ENCODE data around the gene SPTLC3.

SPTLC3 gene

GRCh38 chr20:13006825-13007224 lies 1.9 kb upstream of the SPTLC3 start:
- H3K4me3 ChIP-seq, result no peak overlapping the region
- H3K4me2 ChIP-seq, result peak overlapping the region in 2 of 11 experiments; percentile 89 to 91; a peak in 3 of 22 replicates
- H3K27me3 ChIP-seq, result no peaks in the 10 kb centered on the region
- TF ChIP-seq Cebpa-rat (IDR thresholded peaks at IDR 0.05), result no peak
- no peaks in the 10 kb centered on the region for H3K36me3 ChIP-seq
- H3K9me3 ChIP-seq (replicated peaks in 1 of 11), result no peaks in the 10 kb centered on the region
- H3K9ac ChIP-seq, result no peak overlapping the region
- peaks cover 0 to 5% (median 0%) of the 10 kb centered on the region in 11 experiments; a peak in 1 of 22 replicates for H4K20me1 ChIP-seq
- peaks cover 36 to 51% (median 41%) of the 10 kb centered on the region in 10 experiments for H3K4me1 ChIP-seq
- H3K27ac ChIP-seq, result no peak overlapping the region

DNA sequence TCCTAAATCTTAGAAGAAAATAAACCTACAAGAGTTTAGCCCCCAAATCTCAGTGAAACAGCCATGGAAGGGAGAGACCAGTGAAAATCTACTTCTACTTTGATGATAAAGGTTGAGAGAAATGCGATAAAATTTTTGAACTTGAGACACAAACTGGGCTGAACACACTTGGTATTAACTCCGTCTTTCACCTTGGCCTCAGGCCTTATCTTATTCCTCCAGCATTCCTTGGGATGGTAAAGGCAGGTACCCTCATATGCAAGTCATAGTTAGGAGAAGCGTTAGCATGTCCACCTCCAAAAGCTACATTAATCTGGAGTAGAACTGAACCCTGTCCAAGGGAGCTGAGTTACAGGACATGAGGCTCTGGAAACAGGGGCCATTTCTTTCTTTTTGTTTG lies 1.2 kb upstream of the SPTLC3 start:
- Histone ChIP-seq H3K9me3 (replicated peaks in 1 of 11) (no peaks in the 10 kb centered on the region), H3K4me2 (peak overlapping the region; percentile 6 to 91 (median 85); a peak in 19 of 22 replicates), H3K4me1 (peaks cover 39 to 51% (median 42%) of the 10 kb centered on the region in 10 experiments), H4K20me1 (peaks cover 0 to 5% (median 0%) of the 10 kb centered on the region in 11 experiments; a peak in 1 of 22 replicates), H3K27ac (peak overlapping the region in 1 of 11 experiments; percentile 31; a peak in 1 of 22 replicates), H3K27me3 (no peaks in the 10 kb centered on the region), H3K36me3 (no peaks in the 10 kb centered on the region), H3K9ac (no peak overlapping the region), H3K4me3 (no peak overlapping the region)
- no peak for TF ChIP-seq Cebpa-rat (IDR thresholded peaks at IDR 0.05)

DNA sequence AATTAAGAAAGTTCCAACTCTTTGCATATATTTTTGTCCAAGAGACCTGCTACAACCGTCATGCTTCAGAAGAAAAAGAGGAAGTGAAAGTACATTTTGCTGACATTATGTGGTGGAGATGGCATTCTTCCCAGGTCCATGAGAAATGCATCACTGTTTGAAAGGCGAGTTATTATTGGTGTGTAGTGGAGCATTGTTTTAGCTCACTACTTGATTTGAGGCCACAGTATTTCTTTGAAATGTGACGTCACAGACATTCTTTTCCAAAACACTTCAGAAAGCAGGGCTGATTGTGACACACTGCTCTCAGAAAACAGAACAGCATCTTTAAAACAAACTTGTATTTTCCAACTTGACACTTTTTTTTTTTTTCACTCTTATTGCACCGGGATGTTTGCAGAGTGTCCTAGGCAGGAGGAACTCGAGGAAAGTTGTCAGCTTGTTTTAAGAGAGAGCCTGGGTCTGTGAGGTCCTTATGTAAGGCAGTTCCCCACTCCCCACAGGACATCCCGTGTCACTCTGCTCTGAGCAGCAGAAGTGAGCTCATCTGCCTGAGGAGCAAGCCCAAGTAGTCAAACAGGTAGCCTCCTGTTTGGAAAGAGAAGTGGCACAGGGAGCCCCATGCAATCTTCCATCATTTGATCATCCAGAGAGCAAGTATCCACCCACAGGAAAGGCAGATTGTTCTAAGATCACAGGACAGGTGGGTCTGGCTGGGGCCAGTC lies 1.1 kb downstream of the SPTLC3 start:
- Histone ChIP-seq H3K27ac (peak overlapping the region; percentile 60 to 79 (median 70); a peak in 21 of 22 replicates), H3K4me2 (peak overlapping the region; percentile 73 to 91 (median 85)), H3K9me3 (replicated peaks in 1 of 11) (0 out of 22 replicates have a peak, but pooled peaks cover 0 to 5% (median 0%) of the 10 kb centered on the region in 11 experiments), H4K20me1 (peaks cover 0 to 5% (median 0%) of the 10 kb centered on the region in 11 experiments; a peak in 1 of 22 replicates), H3K4me1 (peaks cover 40 to 52% (median 44%) of the 10 kb centered on the region in 10 experiments), H3K27me3 (no peaks in the 10 kb centered on the region), H3K9ac (peak overlapping the region; percentile 33 to 70 (median 60); a peak in 20 of 22 replicates), H3K36me3 (no peaks in the 10 kb centered on the region), H3K4me3 (peak overlapping the region; percentile 32 to 57 (median 45); a peak in 14 of 20 replicates)
- peak in 8 of 11 experiments; percentile 9 to 76 (median 60); a peak in 9 of 22 replicates for TF ChIP-seq Cebpa-rat (IDR thresholded peaks at IDR 0.05)

DNA sequence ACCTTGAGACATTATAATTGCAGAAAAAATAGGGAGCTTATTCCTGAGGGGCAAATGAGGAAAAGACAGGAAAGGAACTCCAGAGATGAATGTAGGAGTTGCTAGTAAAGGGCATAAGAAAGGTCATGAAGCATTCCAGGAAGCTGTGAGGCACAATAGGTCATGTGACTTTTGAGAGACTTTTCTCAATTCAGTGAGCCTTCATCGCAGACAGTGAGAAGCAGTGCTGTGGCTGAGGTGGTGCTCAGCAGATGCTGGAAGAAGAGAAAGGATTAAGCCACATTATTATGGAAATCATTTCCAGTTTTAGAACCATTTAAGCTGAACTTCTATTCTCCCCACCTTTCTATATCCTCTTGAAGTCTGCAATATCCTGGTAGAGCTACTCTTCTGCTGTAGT lies 4.1 kb downstream of the SPTLC3 start:
- H4K20me1 ChIP-seq, result peaks cover 0 to 5% (median 0%) of the 10 kb centered on the region in 11 experiments; a peak in 1 of 22 replicates
- no peak overlapping the region for H3K4me3 ChIP-seq
- H3K4me2 ChIP-seq, result peak overlapping the region in 2 of 11 experiments; percentile 49 to 63; a peak in 4 of 22 replicates
- peaks cover 33 to 44% (median 35%) of the 10 kb centered on the region in 10 experiments for H3K4me1 ChIP-seq
- no peaks in the 10 kb centered on the region for H3K27me3 ChIP-seq
- H3K36me3 ChIP-seq, result 0 out of 22 replicates have a peak, but pooled peaks cover 0 to 5% (median 0%) of the 10 kb centered on the region in 11 experiments
- H3K9ac ChIP-seq, result no peak overlapping the region
- H3K9me3 ChIP-seq (replicated peaks in 1 of 11), result peaks cover 0 to 11% (median 0%) of the 10 kb centered on the region in 11 experiments; a peak in 5 of 22 replicates
- no peak overlapping the region for H3K27ac ChIP-seq
- TF ChIP-seq Cebpa-rat (IDR thresholded peaks at IDR 0.05), result no peak

DNA sequence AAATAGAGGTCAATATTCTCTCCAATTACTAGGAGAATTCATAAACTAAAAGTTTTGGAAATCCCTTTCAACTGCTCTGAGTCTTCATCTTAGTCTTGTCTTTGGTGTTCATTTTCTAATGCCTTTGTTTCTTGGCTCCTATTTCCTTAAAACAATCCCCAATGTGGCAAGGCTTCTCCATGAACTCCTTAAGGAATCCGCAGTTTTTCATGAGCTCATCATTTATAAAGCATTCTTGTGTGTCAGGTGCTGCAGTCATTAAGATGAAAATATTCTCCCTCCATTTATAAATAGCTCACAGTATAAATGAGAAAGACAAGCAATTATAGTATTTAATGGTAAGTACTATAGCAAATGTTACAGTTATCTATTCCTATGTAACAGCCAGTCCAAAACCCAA lies 4.6 kb downstream of the SPTLC3 start:
- peaks cover 0 to 5% (median 0%) of the 10 kb centered on the region in 11 experiments; a peak in 1 of 22 replicates for H4K20me1 ChIP-seq
- TF ChIP-seq Cebpa-rat (IDR thresholded peaks at IDR 0.05), result no peak
- peaks cover 27 to 39% (median 30%) of the 10 kb centered on the region in 10 experiments for H3K4me1 ChIP-seq
- no peak overlapping the region for H3K27ac ChIP-seq
- H3K9ac ChIP-seq, result no peak overlapping the region
- H3K9me3 ChIP-seq (replicated peaks in 1 of 11), result peaks cover 0 to 13% (median 0%) of the 10 kb centered on the region in 11 experiments; a peak in 5 of 22 replicates
- H3K4me3 ChIP-seq, result no peak overlapping the region
- H3K36me3 ChIP-seq, result 0 out of 22 replicates have a peak, but pooled peaks cover 0 to 6% (median 0%) of the 10 kb centered on the region in 11 experiments
- no peaks in the 10 kb centered on the region for H3K27me3 ChIP-seq
- peak overlapping the region in 2 of 11 experiments; percentile 49 to 63; a peak in 4 of 22 replicates for H3K4me2 ChIP-seq

DNA sequence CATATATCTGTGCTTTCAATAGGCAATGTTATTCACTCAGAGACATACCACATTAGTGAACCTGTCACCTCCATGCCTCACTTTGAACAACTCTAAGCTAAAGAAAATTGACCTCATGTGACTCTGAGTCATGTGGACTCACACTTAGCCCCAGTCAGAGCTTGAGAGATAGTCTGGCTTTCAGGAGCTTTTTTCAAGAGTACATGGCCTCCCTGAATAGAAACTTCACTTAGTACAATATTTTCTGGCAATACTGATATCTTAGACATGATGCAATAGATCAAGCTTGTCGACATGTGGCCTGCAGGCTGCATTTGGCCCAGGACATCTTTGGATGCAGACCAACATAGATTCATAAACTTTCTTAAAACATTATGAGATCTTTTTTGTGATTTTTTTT lies 8.5 kb downstream of the SPTLC3 start:
- no peak overlapping the region for H3K9ac ChIP-seq
- no peaks in the 10 kb centered on the region for H3K27me3 ChIP-seq
- H3K4me2 ChIP-seq, result no peak overlapping the region
- no peak overlapping the region for H3K27ac ChIP-seq
- no peak overlapping the region for H3K4me3 ChIP-seq
- H4K20me1 ChIP-seq, result no peaks in the 10 kb centered on the region
- peaks cover 17 to 42% (median 26%) of the 10 kb centered on the region in 11 experiments for H3K9me3 ChIP-seq (replicated peaks in 1 of 11)
- TF ChIP-seq Cebpa-rat (IDR thresholded peaks at IDR 0.05), result no peak
- peaks cover 0 to 8% (median 0%) of the 10 kb centered on the region in 11 experiments; a peak in 3 of 22 replicates for H3K36me3 ChIP-seq
- H3K4me1 ChIP-seq, result peaks cover 0 to 10% (median 1%) of the 10 kb centered on the region in 10 experiments; a peak in 9 of 20 replicates

- H3K27ac ChIP-seq, result no peak overlapping the region
- H3K4me1 ChIP-seq, result peaks cover 2 to 10% (median 8%) of the 10 kb centered on the region in 10 experiments; a peak in 18 of 20 replicates
- no peak overlapping the region for H3K4me2 ChIP-seq
- no peaks in the 10 kb centered on the region for H4K20me1 ChIP-seq
- no peak overlapping the region for H3K9ac ChIP-seq
- TF ChIP-seq Cebpa-rat (IDR thresholded peaks at IDR 0.05), result no peak
- H3K9me3 ChIP-seq (replicated peaks in 1 of 11), result peaks cover 24 to 49% (median 32%) of the 10 kb centered on the region in 11 experiments
- H3K36me3 ChIP-seq, result peaks cover 0 to 8% (median 0%) of the 10 kb centered on the region in 11 experiments; a peak in 3 of 22 replicates
- no peaks in the 10 kb centered on the region for H3K27me3 ChIP-seq
- no peak overlapping the region for H3K4me3 ChIP-seq
Observed at GRCh38 chr20:13017883-13018535, 9.2 kb downstream of the SPTLC3 start.

GRCh38 chr20:13021205-13021970 lies 12.6 kb downstream of the SPTLC3 start:
- no peak overlapping the region for H3K4me2 ChIP-seq
- H3K36me3 ChIP-seq, result peaks cover 0 to 8% (median 0%) of the 10 kb centered on the region in 11 experiments; a peak in 5 of 22 replicates
- no peak overlapping the region for H3K27ac ChIP-seq
- H3K9ac ChIP-seq, result no peak overlapping the region
- peaks cover 0 to 14% (median 10%) of the 10 kb centered on the region in 10 experiments; a peak in 15 of 20 replicates for H3K4me1 ChIP-seq
- H3K9me3 ChIP-seq (replicated peaks in 1 of 11), result peaks cover 24 to 57% (median 35%) of the 10 kb centered on the region in 11 experiments
- no peaks in the 10 kb centered on the region for H3K27me3 ChIP-seq
- no peak for TF ChIP-seq Cebpa-rat (IDR thresholded peaks at IDR 0.05)
- no peaks in the 10 kb centered on the region for H4K20me1 ChIP-seq
- no peak overlapping the region for H3K4me3 ChIP-seq

Data from BLaER1 treated with 17β-estradiol and CSF1 and Interleukin-3, amounts not matched to agents 10 nM and 100 nM (cell line).